CD4-positive, alpha-beta T cell (primary cell): ENCODE results near the gene MYL4. TPM values are rescaled to one million over a fixed set of nuclear protein-coding genes. Genes with fewer than 3 reads are reported as not detected.

ENCODE experiments used
- ATAC-seq: fragments of 200-7000 bp; cut with Tn5 transposase; one replicate; pipeline ENCODE4 v1.10.0; 2022; ENCODE audit warnings: mild to moderate bottlenecking; ENCODE audit not compliant: poor library complexity
- CTCF ChIA-PET: fragments of 350-600 bp; sonication (Branson Sonifier 250); formaldehyde crosslinking; loops from one replicate; lab custom pipeline; 2021; ENCODE audit warnings: antibody characterized with exemption, inconsistent platforms; lab: Charles Lee
- POLR2A ChIA-PET: fragments of 350-600 bp; sonication (Branson Sonifier 250); formaldehyde crosslinking; loops from one replicate; lab custom pipeline; 2021; ENCODE audit warnings: antibody characterized with exemption, inconsistent platforms; lab: Charles Lee
- DNase-seq, 14 experiments: peaks; one replicate each; pipeline ENCODE4 v3.0.0-alpha.2; 2013 to 2020; ENCODE audit warnings: mixed read lengths in 2 of 14
- H3K27ac ChIP-seq, 2 donors: one replicate each; pipeline versions ENCODE4 v1.5.1 to v1.7.0; 2013; ENCODE audit warnings: low read length in 2 of 2, low read depth in 1 of 2, mild to moderate bottlenecking in 1 of 2
- H3K27me3 ChIP-seq, 2 experiments: 1 replicate in 1 of 2; 2 replicates in 1 of 2; pipeline versions ENCODE4 v1.6.1 to v1.7.0; 2013; ENCODE audit warnings: low read length in 2 of 2, control low read depth in 1 of 2, mild to moderate bottlenecking in 1 of 2, moderate library complexity in 1 of 2; ENCODE audit not compliant: insufficient read depth in 2 of 2, control insufficient read depth in 1 of 2
- H3K36me3 ChIP-seq: one replicate; pipeline ENCODE4 v1.6.1; 2013; ENCODE audit warnings: low read length, control low read depth; ENCODE audit not compliant: insufficient read depth
- H3K4me1 ChIP-seq: one replicate; pipeline ENCODE4 v1.6.1; 2013; ENCODE audit warnings: low read length, control low read depth; ENCODE audit not compliant: insufficient read depth
- H3K4me3 ChIP-seq: one replicate; pipeline ENCODE4 v1.5.1; 2013; ENCODE audit warnings: mild to moderate bottlenecking, low read length, moderate library complexity
- H3K9me3 ChIP-seq, 2 experiments: 1 replicate in 1 of 2; 2 replicates in 1 of 2; pipeline versions ENCODE4 v1.6.1 to v1.7.0; 2013; ENCODE audit warnings: low read length in 2 of 2, mild to moderate bottlenecking in 2 of 2, control low read depth in 1 of 2, moderate library complexity in 1 of 2; ENCODE audit not compliant: control insufficient read depth in 1 of 2, insufficient read depth in 1 of 2
- H3K27ac Mint-ChIP-seq: one replicate; pipeline ENCODE4 v1.8.0; 2020; ENCODE audit warnings: mixed read lengths
- H3K27me3 Mint-ChIP-seq: one replicate; pipeline ENCODE4 v1.8.0; 2021; ENCODE audit warnings: mixed read lengths
- H3K36me3 Mint-ChIP-seq: one replicate; pipeline ENCODE4 v1.8.0; 2021; ENCODE audit warnings: low read depth, mixed read lengths
- H3K4me1 Mint-ChIP-seq: one replicate; pipeline ENCODE4 v1.8.0; 2021; ENCODE audit warnings: low read depth, mixed read lengths
- H3K4me3 Mint-ChIP-seq: one replicate; pipeline ENCODE4 v1.8.0; 2020; ENCODE audit warnings: mild to moderate bottlenecking, mixed read lengths
- H3K9me3 Mint-ChIP-seq: one replicate; pipeline ENCODE4 v1.8.0; 2020; ENCODE audit warnings: mixed read lengths
- CTCF ChIP-seq: fragments of 200-600 bp; IDR thresholded peaks from one replicate; pipeline ENCODE4 v1.8.0; 2022; ENCODE audit warnings: antibody characterized with exemption, mild to moderate bottlenecking
- intact Hi-C, 2 experiments: fragments of 100-400 bp; cut with DNase I in 1 of 2; cut with micrococcal nuclease in 1 of 2; formaldehyde crosslinking; loops; one replicate each; pipeline versions ENCODE4 v1.15.1 to v1.9.0; 2023 to 2025; cut with DNase I, micrococcal nuclease
- total RNA-seq, 174 experiments: library from RNA in 2 of 174; stranded (reverse) in 2 of 174; gene quantifications; one replicate each; pipeline ENCODE4 v1.2.3 and lab custom pipeline; 2021 to 2026

Gene MYL4
- total RNA-seq, 2 experiments from 2014 or later, result not detected

GRCh38 chr17:47199627-47200324, 9.4 kb upstream of the MYL4 start:
- Mint-ChIP-seq H3K27me3 (no peaks in the 10 kb centered on the region), H3K4me3 (peak overlapping the region; percentile 3), H3K27ac (peak overlapping the region; percentile 74), H3K36me3 (no peaks in the 10 kb centered on the region), H3K4me1 (peaks cover 30% of the 10 kb centered on the region), H3K9me3 (no peaks in the 10 kb centered on the region)
- Histone ChIP-seq H3K27me3 (no peaks in the 10 kb centered on the region), H3K4me1 (peaks cover 26% of the 10 kb centered on the region), H3K9me3 (no peaks in the 10 kb centered on the region), H3K36me3 (no peaks in the 10 kb centered on the region), H3K4me3 (no peak overlapping the region), H3K27ac (no peak overlapping the region)
- DNase-seq, result peak in 2 of 14 experiments; percentile 30 to 34
- ATAC-seq, result no peak
- POLR2A ChIA-PET, result no interaction called here
- CTCF ChIA-PET, result no interaction called here
- intact Hi-C loops, result no loop called here
- TF ChIP-seq CTCF, result no peak

DNA sequence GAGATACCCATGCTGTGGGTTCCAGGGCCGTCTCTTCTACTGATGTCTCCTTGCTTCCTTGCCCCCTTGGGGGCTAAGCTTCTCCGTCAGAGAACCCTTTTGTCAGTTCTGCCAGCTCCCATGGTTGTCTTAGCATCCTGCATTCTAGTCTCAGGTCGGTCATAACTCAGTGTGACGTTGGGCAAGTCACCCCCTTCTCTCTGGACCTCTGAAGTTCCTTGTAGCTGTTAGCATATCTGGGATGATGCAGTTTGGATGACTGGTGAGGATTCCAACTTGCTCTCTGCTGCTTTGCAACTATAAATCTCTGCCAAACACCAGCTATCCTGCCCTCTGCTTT, 8.9 kb upstream of the MYL4 start:
- H3K27ac ChIP-seq, result no peak overlapping the region

DNA sequence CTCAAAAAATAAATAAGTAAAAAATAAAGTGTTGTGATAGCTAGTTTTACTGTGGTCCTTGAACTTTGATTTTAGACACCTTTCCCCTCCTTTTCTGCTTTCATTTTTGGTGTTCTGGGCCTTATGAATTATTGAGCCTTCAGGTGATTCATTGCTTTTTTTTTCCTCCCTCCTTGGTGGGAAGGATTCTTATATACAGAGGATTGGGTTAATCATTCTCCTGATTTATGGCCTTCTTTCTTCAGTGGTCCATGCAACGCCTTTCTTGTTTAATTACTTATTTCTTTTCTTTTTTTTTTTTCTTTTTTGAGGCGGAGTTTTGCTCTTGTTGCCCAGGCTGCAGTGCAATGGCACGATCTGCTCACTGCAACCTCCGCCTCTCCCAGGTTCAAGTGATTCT, 8.0 kb upstream of the MYL4 start:
- TF ChIP-seq CTCF, result no peak
- H3K4me3 ChIP-seq, result no peak overlapping the region
- CTCF ChIA-PET, result no interaction called here
- H3K9me3 Mint-ChIP-seq, result no peaks in the 10 kb centered on the region
- H3K27ac ChIP-seq, result no peak overlapping the region
- no peaks in the 10 kb centered on the region for H3K36me3 Mint-ChIP-seq
- no peaks in the 10 kb centered on the region for H3K27me3 Mint-ChIP-seq
- intact Hi-C loops, result no loop called here
- peaks cover 42% of the 10 kb centered on the region for H3K4me1 Mint-ChIP-seq
- POLR2A ChIA-PET, result interaction anchor here (1.5 kb wide), 1 partner anchor 12 kb away, joined by 4 read pairs; the partner anchor contains the start of gene CDC27
- H3K9me3 ChIP-seq, result no peaks in the 10 kb centered on the region
- no peak overlapping the region for H3K4me3 Mint-ChIP-seq
- no peaks in the 10 kb centered on the region for H3K27me3 ChIP-seq
- DNase-seq, result no peak
- no peak for ATAC-seq
- no peaks in the 10 kb centered on the region for H3K36me3 ChIP-seq
- no peak overlapping the region for H3K27ac Mint-ChIP-seq
- H3K4me1 ChIP-seq, result peaks cover 40% of the 10 kb centered on the region

More for the DNA sequence above, 8.9 kb upstream of the MYL4 start:
- ATAC-seq, result no peak
- no peak for TF ChIP-seq CTCF
- Mint-ChIP-seq H3K27ac (peak overlapping the region; percentile 74), H3K9me3 (no peaks in the 10 kb centered on the region), H3K4me1 (peaks cover 35% of the 10 kb centered on the region), H3K27me3 (no peaks in the 10 kb centered on the region), H3K4me3 (peak overlapping the region; percentile 3), H3K36me3 (no peaks in the 10 kb centered on the region)
- intact Hi-C loops, result no loop called here
- POLR2A ChIA-PET, result interaction anchor here (1.5 kb wide), 1 partner anchor 11 kb away, joined by 4 read pairs; the partner anchor contains the start of gene CDC27
- Histone ChIP-seq H3K36me3 (no peaks in the 10 kb centered on the region), H3K27me3 (no peaks in the 10 kb centered on the region), H3K4me3 (no peak overlapping the region), H3K4me1 (peaks cover 32% of the 10 kb centered on the region), H3K9me3 (no peaks in the 10 kb centered on the region)
- DNase-seq, result peak in 1 of 14 experiments; percentile 24
- CTCF ChIA-PET, result no interaction called here
